Osteocyte (in vitro differentiated cells): ENCODE data around the gene EFCAB8. TPM values are rescaled to one million over a fixed set of nuclear protein-coding genes. Genes with fewer than 3 reads are reported as not detected.

Experiments
- DNase-seq: peaks from one replicate; pipeline ENCODE4 v3.0.0; 2021; ENCODE audit warnings: mixed read lengths; ENCODE audit not compliant: unreplicated experiment; ENCODE audit errors: extremely low spot score
- H3K27ac Mint-ChIP-seq: one replicate; pipeline ENCODE4 v1.8.0; 2021; ENCODE audit warnings: mild to moderate bottlenecking, mixed read lengths; ENCODE audit not compliant: unreplicated experiment
- H3K27me3 Mint-ChIP-seq: one replicate; pipeline ENCODE4 v1.8.0; 2021; ENCODE audit warnings: mixed read lengths; ENCODE audit not compliant: unreplicated experiment
- H3K36me3 Mint-ChIP-seq: one replicate; pipeline ENCODE4 v1.8.0; 2021; ENCODE audit warnings: mixed read lengths; ENCODE audit not compliant: unreplicated experiment
- H3K4me1 Mint-ChIP-seq: one replicate; pipeline ENCODE4 v1.8.0; 2021; ENCODE audit warnings: mixed read lengths; ENCODE audit not compliant: unreplicated experiment
- H3K4me3 Mint-ChIP-seq: one replicate; pipeline ENCODE4 v1.8.0; 2021; ENCODE audit warnings: mild to moderate bottlenecking, moderate library complexity, mixed read lengths; ENCODE audit not compliant: unreplicated experiment
- H3K9me3 Mint-ChIP-seq: one replicate; pipeline ENCODE4 v1.8.0; 2021; ENCODE audit warnings: mixed read lengths; ENCODE audit not compliant: unreplicated experiment
- CTCF ChIP-seq: fragments of 200-600 bp; sonication (generic); IDR thresholded peaks from 2 replicates; pipeline ENCODE4 v1.5.0; 2021; ENCODE audit warnings: antibody characterized with exemption, mild to moderate bottlenecking, moderate library complexity
- long read RNA-seq: library from polyadenylated mRNA; unstranded; transcript quantifications from one replicate; pipeline ENCODE4 v2.0.0, GENCODE V29; 2021
- total RNA-seq: library from RNA; stranded (reverse); gene quantifications from 2 replicates; pipeline ENCODE4 v1.2.1, GENCODE V29; 2021

The EFCAB8 gene, protein sequence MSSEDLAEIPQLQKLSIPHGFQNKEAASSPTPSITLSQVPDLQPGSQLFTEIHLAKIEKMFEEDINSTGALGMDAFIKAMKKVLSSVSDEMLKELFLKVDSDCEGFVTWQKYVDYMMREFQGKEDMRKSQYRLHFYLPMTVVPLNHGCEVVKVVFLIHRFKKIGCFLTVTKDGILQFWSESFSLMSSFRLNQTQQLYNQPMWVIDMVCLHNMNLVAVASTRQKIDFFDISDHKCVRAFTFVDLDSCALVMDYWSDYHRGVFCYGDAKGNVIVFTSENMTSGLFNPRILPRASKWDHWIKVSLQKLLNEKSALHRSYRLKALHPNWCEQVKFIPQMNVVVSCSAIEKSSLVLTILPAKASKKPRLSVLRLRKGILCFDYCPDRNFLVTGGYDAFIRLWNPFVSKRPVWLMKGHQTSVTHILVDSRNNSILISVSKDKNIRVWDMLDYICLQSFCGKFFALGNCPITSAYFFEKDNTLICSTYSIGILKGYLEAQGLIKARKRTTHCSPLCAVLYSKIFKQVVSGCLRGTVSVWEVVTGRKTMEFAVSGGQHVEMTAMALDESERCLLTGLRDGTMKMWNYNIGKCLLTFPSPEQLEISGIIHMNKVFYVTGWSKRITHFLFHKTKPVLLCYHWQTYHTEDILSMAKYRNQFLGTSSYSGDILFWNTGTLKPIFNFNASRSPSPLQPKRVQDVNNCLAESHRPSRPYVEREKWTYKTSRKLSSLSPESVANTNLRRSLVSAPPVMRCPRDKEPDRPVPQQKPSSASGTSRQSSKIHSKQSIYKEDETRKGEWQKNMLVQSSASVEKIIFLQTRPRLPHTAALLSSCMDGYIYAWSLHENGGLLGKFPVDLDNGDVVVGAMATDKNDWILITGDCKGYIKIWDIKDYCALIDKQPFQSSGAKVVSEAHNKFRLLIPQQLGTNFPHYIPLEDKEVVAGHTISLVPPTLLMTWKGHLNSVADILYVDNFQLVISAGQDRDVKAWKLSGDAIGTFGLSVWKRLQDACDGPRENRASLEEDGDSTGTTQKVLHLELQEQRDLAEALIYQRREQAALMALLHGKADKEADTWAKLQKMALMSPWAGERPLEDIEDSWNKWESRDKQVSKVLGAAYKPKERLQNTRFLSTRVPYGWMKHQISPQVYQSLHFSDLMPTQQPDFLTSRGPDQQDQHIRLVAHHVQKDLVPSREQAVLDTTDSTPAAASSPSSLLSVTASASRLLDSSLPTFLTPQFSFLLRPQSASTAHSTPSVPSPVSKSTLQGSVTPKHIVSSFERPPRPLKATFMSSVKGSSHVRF
- total RNA-seq: 0.64 and 0.97 TPM in 2 replicates
- long read RNA-seq, partial matches to known transcripts: 0 of 1 reads
- long read RNA-seq, other reads (novel, unspliced or antisense): 1 of 1 reads

- TF ChIP-seq CTCF: no peak
- no peaks in the 10 kb centered on the region for H3K27me3 Mint-ChIP-seq
- H3K4me3 Mint-ChIP-seq: no peak within 1 kb of the TSS
- DNase-seq: no peak
- no peaks in the 10 kb centered on the region for H3K4me1 Mint-ChIP-seq
- H3K9me3 Mint-ChIP-seq: no peaks in the 10 kb centered on the region
- H3K27ac Mint-ChIP-seq: no peak within 1 kb of the TSS
- peaks cover 21% of the 10 kb centered on the region for H3K36me3 Mint-ChIP-seq
These were observed at the start of gene EFCAB8 for GRCh38 chr20:32858701-32859372. Gene EFCAB8 (plus strand): TSS chr20:32858923. CDS start chr20:32863793, 4,870 bp downstream.

DNA sequence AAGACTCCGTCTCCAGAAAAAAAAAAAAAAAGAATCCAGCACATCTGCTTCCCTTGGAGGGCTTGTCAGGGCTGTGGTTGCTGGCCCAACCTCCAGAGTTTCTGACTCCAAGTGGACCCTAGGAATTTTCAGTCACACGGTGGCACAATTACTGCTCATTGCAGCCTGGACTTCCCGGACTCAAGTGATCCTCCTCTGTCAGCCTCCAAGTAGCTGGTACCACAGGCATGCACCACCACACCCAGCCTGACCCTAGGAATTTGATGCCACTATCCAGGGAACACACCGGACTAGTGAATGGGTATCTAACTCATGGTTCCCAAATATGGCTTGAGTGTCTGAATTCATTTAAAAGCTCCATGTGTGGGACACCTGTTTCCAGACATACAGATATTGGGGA is 48.8 kb upstream of the EFCAB8 start:
- peaks cover 10% of the 10 kb centered on the region for H3K36me3 Mint-ChIP-seq
- no peaks in the 10 kb centered on the region for H3K9me3 Mint-ChIP-seq
- no peak for TF ChIP-seq CTCF
- H3K4me3 Mint-ChIP-seq: no peak overlapping the region
- H3K27ac Mint-ChIP-seq: no peak overlapping the region
- H3K27me3 Mint-ChIP-seq: no peaks in the 10 kb centered on the region
- no peak for DNase-seq
- no peaks in the 10 kb centered on the region for H3K4me1 Mint-ChIP-seq

DNA sequence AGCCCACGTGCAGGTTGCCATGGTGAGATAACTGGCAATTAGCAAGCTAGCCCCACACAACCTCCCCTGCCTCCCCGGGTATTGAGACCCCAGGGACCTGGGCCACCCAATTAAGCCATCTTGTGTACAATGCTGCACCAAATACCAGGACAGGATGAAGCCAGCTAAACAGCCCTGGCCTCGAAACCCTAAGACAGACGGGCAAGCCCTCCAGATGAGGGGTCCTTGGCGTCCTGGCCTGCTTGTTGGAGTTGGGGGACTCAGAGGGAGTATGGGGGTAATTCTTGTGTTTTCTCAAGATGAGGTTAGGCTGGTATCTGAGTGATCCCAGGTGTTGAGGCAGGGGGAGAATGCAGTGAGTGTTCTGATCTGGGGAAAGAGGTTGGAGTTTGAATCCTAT is 47.8 kb upstream of the EFCAB8 start:
- H3K9me3 Mint-ChIP-seq: no peaks in the 10 kb centered on the region
- H3K4me3 Mint-ChIP-seq: no peak overlapping the region
- H3K27ac Mint-ChIP-seq: no peak overlapping the region
- H3K4me1 Mint-ChIP-seq: no peaks in the 10 kb centered on the region
- H3K27me3 Mint-ChIP-seq: no peaks in the 10 kb centered on the region
- peaks cover 6% of the 10 kb centered on the region for H3K36me3 Mint-ChIP-seq
- no peak for TF ChIP-seq CTCF
- no peak for DNase-seq

- no peaks in the 10 kb centered on the region for H3K9me3 Mint-ChIP-seq
- no peak overlapping the region for H3K27ac Mint-ChIP-seq
- H3K36me3 Mint-ChIP-seq: peaks cover 2% of the 10 kb centered on the region
- H3K4me1 Mint-ChIP-seq: no peaks in the 10 kb centered on the region
- no peak for TF ChIP-seq CTCF
- H3K4me3 Mint-ChIP-seq: no peak overlapping the region
- no peak for DNase-seq
- no peaks in the 10 kb centered on the region for H3K27me3 Mint-ChIP-seq
These were observed 46.8 kb upstream of the EFCAB8 start for GRCh38 chr20:32811886-32812285.
